ENCODE measurements around the gene FMO1.

Gene FMO1

DNA sequence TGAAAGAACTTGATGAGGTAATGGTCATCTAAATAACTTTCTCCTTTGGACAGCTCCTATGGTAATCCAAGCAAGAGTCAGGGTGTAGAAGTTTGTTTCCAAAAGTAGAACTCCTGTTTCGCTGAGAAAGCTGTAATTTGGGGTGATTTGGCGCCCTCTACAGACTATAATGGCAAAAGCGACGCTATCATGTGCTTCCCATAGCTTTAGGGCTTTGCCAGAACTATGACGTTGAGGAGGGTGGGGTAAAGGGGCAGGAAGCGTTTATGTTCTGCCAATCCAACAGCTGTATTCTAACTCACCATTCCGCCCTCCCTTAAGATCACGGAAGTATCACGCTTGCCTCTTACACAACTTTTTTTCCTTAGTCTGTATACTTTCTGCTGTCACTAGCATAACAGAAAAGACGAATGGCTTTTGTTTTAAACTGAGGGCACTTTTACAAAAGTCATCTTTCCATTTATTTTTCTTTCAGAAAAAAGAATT, 65.6 kb downstream of the FMO1 start, which contains the start of gene FMO4:
TSS of gene FMO4 (plus strand) at position 349 of the 486 bp plus-strand sequence. CDS start 5,643 bp downstream, outside the sequence.
- DNase-seq: peak; percentile 99
- in situ Hi-C loops (cut with HindIII; ENCODE audit: low pct_ligation_motif_present, low pct_unique_long_range_greater_than_20kb, low sequenced_read_pairs): no loop called here

DNA sequence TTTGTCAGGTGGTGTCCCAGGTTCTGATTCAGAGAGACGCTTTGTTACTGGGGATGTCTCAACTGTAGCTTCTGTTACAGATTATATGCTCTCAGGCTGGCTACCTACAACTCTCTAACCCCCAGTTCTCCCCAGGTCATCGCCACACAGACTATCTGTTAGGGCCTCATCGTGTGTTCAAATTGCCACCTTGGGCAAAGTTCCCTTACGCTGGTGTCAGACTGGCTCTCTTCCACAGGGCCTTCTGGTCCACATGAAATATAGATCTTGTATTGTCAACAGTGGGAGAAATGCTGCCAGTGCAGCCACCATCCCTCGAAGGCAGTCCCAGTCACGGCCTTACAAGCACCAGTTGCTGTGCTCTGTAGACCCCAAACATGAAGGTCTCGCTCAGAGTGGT, 81.0 kb downstream of the FMO1 start:
- in situ Hi-C loops (cut with HindIII; ENCODE audit: low pct_ligation_motif_present, low pct_unique_long_range_greater_than_20kb, low sequenced_read_pairs): no loop called here
- DNase-seq: no peak

DNA sequence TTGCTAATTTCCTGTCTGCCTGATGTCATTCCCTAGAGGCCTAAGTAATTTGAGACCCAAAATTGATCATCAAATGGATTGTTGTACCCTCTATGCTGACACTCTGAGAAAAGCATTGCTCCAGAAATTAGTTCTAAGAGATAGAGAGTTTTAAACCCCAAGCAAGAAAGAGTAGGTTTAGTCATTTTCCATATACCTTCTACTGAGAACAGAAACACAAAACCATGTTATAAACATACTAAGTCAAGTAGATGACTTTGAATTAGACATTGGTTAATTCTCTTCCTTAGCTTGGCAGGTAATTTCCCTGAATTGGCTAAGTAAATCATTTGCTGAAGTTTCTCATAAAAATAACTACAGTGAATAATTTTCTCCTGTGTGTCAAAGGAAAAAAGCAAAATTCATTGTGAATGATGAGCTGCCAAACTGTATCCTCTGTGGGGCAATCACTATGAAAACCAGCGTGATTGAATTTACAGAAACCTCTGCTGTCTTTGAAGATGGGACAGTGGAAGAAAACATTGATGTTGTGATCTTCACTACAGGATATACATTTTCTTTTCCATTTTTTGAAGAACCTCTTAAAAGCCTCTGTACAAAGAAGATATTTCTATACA, 85.8 kb downstream of the FMO1 start:
- in situ Hi-C loops (cut with HindIII; ENCODE audit: low pct_ligation_motif_present, low pct_unique_long_range_greater_than_20kb, low sequenced_read_pairs): no loop called here
- no peak for DNase-seq

Data from ACHN (cell line).